Measurements from ENCODE around the gene NCOR2. TPM values are rescaled to one million over a fixed set of nuclear protein-coding genes. Genes with fewer than 3 reads are reported as not detected.

The NCOR2 gene
- total RNA-seq, 2 donors from 2014 or later = 137 to 148 TPM

GRCh38 chr12:124550123-124551089 is 17.0 kb downstream of the NCOR2 start:
- H3K27ac ChIP-seq = peak overlapping the region; percentile 29
- H3K36me3 ChIP-seq = no peaks in the 10 kb centered on the region
- TF ChIP-seq, protein P1, sequence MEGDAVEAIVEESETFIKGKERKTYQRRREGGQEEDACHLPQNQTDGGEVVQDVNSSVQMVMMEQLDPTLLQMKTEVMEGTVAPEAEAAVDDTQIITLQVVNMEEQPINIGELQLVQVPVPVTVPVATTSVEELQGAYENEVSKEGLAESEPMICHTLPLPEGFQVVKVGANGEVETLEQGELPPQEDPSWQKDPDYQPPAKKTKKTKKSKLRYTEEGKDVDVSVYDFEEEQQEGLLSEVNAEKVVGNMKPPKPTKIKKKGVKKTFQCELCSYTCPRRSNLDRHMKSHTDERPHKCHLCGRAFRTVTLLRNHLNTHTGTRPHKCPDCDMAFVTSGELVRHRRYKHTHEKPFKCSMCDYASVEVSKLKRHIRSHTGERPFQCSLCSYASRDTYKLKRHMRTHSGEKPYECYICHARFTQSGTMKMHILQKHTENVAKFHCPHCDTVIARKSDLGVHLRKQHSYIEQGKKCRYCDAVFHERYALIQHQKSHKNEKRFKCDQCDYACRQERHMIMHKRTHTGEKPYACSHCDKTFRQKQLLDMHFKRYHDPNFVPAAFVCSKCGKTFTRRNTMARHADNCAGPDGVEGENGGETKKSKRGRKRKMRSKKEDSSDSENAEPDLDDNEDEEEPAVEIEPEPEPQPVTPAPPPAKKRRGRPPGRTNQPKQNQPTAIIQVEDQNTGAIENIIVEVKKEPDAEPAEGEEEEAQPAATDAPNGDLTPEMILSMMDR (IDR thresholded peaks at IDR 0.05) = no peak
- H3K4me3 ChIP-seq = no peak overlapping the region
- H3K9ac ChIP-seq (ENCODE audit: low read depth in 2 of 2, low read length in 2 of 2) = peak overlapping the region; percentile 26 to 43
- intact Hi-C loops (cut with DNase I) = no loop called here
- H3K4me1 ChIP-seq = peaks cover 10% of the 10 kb centered on the region
- H3K27me3 ChIP-seq = no peaks in the 10 kb centered on the region
- no peak for DNase-seq
- no peaks in the 10 kb centered on the region for H3K9me3 ChIP-seq

DNA sequence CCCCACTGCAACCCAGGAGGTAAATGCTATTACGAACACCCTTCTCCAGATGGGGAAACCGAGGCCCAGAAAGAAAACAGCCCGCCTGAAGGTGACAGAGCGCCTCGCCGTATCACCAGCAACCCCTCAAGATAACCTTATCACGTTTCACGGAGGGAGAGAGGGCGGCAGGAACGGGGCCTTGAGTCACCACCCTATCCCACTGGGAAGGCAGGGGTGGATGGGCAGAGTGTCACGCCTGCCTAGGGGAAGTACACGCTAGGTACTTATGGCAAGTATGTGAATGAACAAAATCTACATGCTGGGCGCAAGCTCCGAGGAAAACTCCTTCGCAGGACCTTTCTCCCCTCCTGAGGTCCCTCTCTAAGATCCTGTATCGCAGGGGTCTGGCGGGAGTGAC is 17.8 kb downstream of the NCOR2 start:
- no peak for DNase-seq

DNA sequence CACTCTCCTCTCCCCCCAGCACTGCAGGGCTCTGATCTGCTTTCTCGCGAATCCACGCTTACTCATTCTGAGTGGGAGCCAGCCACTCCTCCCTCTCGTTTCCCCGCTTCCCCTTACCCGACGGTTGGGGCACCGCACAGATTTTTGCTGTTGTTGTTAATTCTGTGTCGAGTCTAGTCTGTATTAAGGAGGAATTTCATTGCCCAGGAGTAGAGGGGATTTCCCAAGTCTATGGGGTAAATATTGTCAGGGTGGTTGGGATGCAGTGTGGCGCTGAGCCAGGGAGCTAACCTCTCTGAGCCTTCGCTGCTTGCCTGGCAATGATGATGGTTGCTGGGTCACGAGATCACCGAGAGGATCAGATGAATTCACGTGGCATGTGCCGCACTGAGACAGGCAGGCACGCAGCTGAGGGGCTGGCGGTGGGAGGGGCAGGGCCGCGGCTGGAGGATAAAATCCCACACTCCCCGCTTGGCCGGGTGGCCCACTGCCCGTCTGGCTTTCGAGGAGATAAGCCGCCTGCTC is 18.5 kb downstream of the NCOR2 start:
- intact Hi-C loops (cut with DNase I) = no loop called here
- TF ChIP-seq, protein P1 (IDR thresholded peaks at IDR 0.05) = no peak
- Histone ChIP-seq H3K36me3 (no peaks in the 10 kb centered on the region), H3K27ac (no peak overlapping the region), H3K4me3 (no peak overlapping the region), H3K9me3 (no peaks in the 10 kb centered on the region), H3K27me3 (no peaks in the 10 kb centered on the region), H3K4me1 (peaks cover 15% of the 10 kb centered on the region), H3K9ac (ENCODE audit: low read depth in 2 of 2, low read length in 2 of 2) (peak overlapping the region in 1 of 2 donors; percentile 24)
- DNase-seq = peak; percentile 58

More for the DNA sequence above, 17.8 kb downstream of the NCOR2 start:
- Histone ChIP-seq H3K27ac (peak overlapping the region; percentile 29), H3K36me3 (no peaks in the 10 kb centered on the region), H3K4me1 (peaks cover 10% of the 10 kb centered on the region), H3K9me3 (no peaks in the 10 kb centered on the region), H3K9ac (ENCODE audit: low read depth in 2 of 2, low read length in 2 of 2) (no peak overlapping the region), H3K4me3 (no peak overlapping the region), H3K27me3 (no peaks in the 10 kb centered on the region)
- intact Hi-C loops (cut with DNase I) = no loop called here
- TF ChIP-seq, protein P1 (IDR thresholded peaks at IDR 0.05) = no peak

- H3K9ac ChIP-seq (ENCODE audit: low read depth in 2 of 2, low read length in 2 of 2) = no peak overlapping the region
- peaks cover 26% of the 10 kb centered on the region for H3K4me1 ChIP-seq
- H3K27me3 ChIP-seq = no peaks in the 10 kb centered on the region
- no peaks in the 10 kb centered on the region for H3K36me3 ChIP-seq
- TF ChIP-seq, protein P1 (IDR thresholded peaks at IDR 0.05) = no peak
- no peaks in the 10 kb centered on the region for H3K9me3 ChIP-seq
- intact Hi-C loops (cut with DNase I) = no loop called here
- DNase-seq = no peak
- H3K4me3 ChIP-seq = no peak overlapping the region
- H3K27ac ChIP-seq = no peak overlapping the region
Measured at GRCh38 chr12:124547626-124548025, 19.8 kb downstream of the NCOR2 start.

DNA sequence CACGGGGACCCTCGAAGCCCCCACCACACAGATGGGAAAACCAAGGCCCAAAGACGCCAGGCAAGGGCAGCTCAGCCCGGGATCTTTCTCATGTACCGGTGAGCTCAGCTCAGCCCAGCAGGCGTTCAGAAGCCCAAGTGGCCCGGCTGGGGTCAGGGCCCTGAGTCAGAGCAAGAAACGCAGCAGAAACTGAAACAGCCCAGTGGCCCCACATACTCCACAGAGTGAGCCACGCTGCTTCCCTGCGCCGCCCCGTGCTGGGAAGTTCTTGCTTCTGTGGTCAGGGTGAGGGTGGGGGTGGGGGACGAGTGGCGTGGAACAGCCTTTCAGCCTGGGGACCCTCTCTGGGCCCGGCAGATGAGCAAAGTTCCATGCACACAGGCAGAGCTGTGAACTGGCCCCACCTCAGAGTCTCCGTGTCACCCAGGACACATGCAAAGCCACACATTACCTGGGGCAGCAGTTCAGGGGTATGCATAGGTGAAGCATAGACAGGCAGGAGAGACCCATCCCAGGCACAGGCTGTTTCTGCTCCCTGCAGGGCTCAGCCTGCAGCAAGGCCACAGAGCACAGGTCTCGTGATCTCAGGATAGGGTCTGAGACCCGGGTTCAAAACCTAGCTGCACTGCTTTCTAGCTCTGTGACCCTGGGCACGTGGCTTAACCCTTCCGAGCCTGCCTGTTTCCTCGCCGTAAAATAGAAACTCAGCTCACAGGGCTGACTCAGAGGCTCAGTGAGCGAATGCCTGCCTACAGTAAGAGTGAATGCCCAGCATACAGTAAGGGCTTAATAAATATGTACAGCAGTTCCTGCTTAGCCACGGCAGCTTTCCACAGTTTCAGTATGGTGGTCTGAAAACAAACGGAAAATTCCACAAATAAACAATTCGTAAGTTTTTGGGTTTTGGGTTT is 21.6 kb downstream of the NCOR2 start:
- intact Hi-C loops (cut with DNase I) = no loop called here
- DNase-seq = no peak
- H3K9ac ChIP-seq (ENCODE audit: low read depth in 2 of 2, low read length in 2 of 2) = peak overlapping the region in 1 of 2 donors; percentile 19
- no peak overlapping the region for H3K4me3 ChIP-seq
- no peaks in the 10 kb centered on the region for H3K36me3 ChIP-seq
- peaks cover 28% of the 10 kb centered on the region for H3K4me1 ChIP-seq
- H3K9me3 ChIP-seq = no peaks in the 10 kb centered on the region
- H3K27me3 ChIP-seq = no peaks in the 10 kb centered on the region
- TF ChIP-seq, protein P1 (IDR thresholded peaks at IDR 0.05) = no peak
- no peak overlapping the region for H3K27ac ChIP-seq

Data from colonic mucosa (tissue), 4 donors.